Heart right ventricle (tissue), 16 donors: Measurements from ENCODE around the gene DUSP3. TPM values are rescaled to one million over a fixed set of nuclear protein-coding genes. Genes with fewer than 3 reads are reported as not detected.
"Not testable (repeated sequence)": the region's sequence is repeated elsewhere in the genome, so short reads cannot be mapped to it uniquely, and the experiment has no call there.

Source experiments
- ATAC-seq, 8 donors: fragments of 200-7000 bp; cut with Tn5 transposase; one replicate each; pipeline ENCODE4 v1.9.1; 2020; ENCODE audit warnings: mild to moderate bottlenecking in 8 of 8, moderate library complexity in 8 of 8, moderate number of reproducible peaks in 1 of 8
- DNase-seq, 2 donors: peaks; one replicate each; pipeline ENCODE4 v3.0.0-alpha.2; 2020
- H3K27ac ChIP-seq, 10 donors: fragments of 200-600 bp; sonication (generic) in 2 of 10; one replicate each; pipeline versions ENCODE4 v1.5.0 to v1.8.0; 2020 to 2022; ENCODE audit warnings: mild to moderate bottlenecking in 3 of 10
- H3K27me3 ChIP-seq, 7 donors: fragments of 200-600 bp; one replicate each; pipeline ENCODE4 v1.8.0; 2021 to 2022; ENCODE audit warnings: mild to moderate bottlenecking in 2 of 7
- H3K36me3 ChIP-seq, 9 donors: fragments of 200-600 bp; sonication (generic) in 1 of 9; one replicate each; pipeline versions ENCODE4 v1.5.0 to v1.8.0; 2020 to 2022; ENCODE audit warnings: mild to moderate bottlenecking in 2 of 9
- H3K4me1 ChIP-seq, 9 donors: fragments of 200-600 bp; sonication (generic) in 1 of 9; one replicate each; pipeline versions ENCODE4 v1.5.0 to v1.8.0; 2020 to 2022; ENCODE audit warnings: mild to moderate bottlenecking in 4 of 9
- H3K4me3 ChIP-seq, 10 donors: fragments of 200-600 bp; sonication (generic) in 2 of 10; one replicate each; pipeline versions ENCODE4 v1.5.0 to v1.8.0; 2020 to 2022; ENCODE audit warnings: mild to moderate bottlenecking in 7 of 10, moderate library complexity in 2 of 10
- H3K9me3 ChIP-seq, 11 donors: fragments of 200-600 bp in 10 of 11; sonication (generic) in 2 of 11; one replicate each; pipeline versions ENCODE4 v1.5.0 to v1.8.0; 2013 to 2022; ENCODE audit warnings: mild to moderate bottlenecking in 2 of 11, control low read depth in 1 of 11, moderate library complexity in 1 of 11
- WGBS, 2 donors: extraction: QIAGEN DNeasy Blood & Tissue Kit; methylation state at CpG; one replicate each; pipeline ENCODE4 v1.1.7; 2013; ENCODE audit warnings: inconsistent platforms in 1 of 2; 5-methylcytosine and 5-hydroxymethylcytosine counted together
- intact Hi-C, 10 donors: fragments of 100-400 bp; cut with DNase I; formaldehyde crosslinking; loops; one replicate each; pipeline versions ENCODE4 v1.11.1 to v1.14.2; 2022
- polyA plus RNA-seq, 2 donors: library from polyadenylated mRNA; stranded (reverse); fragments of 200-250 nt; gene quantifications; one replicate each; pipeline ENCODE4 v1.2.3, GENCODE V29; 2013
- total RNA-seq, 10 donors: library from RNA; stranded (reverse); fragmentation: NEBNext Ultra II Directional in 3 of 10; extraction: Animal tissue kit (Norgen Biotek cat#: 25700) in 3 of 10; gene quantifications; one replicate each; pipeline versions ENCODE4 v1.2.1 to v1.2.4, GENCODE V29; 2021 to 2023
- TF ChIP-seq, protein P1 (sequence below), 9 donors: fragments of 200-600 bp; sonication (generic) in 2 of 9; IDR thresholded peaks; one replicate each; pipeline versions ENCODE4 v1.5.0 to v1.8.0; 2021 to 2022; ENCODE audit warnings: antibody characterized with exemption in 9 of 9, mild to moderate bottlenecking in 5 of 9, moderate library complexity in 1 of 9
- donor health status: Arrhythmogenic right ventricular cardiomyopathy.
- donor health status: ischemic (EF 13 %, LVEDD 7.1; RV severe dilation, severe dysfunction).
- donor health status: healthy with polysubstance abuse.
- donor health status: DM: no; HTN: yes; CAD: no.
- donor health status: DM: no; HTN: no; CAD: no.
- donor health status: ischemic (EF 25% LVEDD 6.9; RV normal size, moderate dysfunction).
- donor health status: ischemic (EF 25% LVEDD 5.7; RV mildly dilated, moderate dysfunction).
- donor health status: healthy.
- donor health status: DM: yes; HTN: yes; CAD: no.
- donor health status: Ischemic cardiomyopathy.
- donor health status: ischemic (EF 35%, LVEDD 5.7; RV mildly dilated, moderate dysfunction).
- donor health status: nonischemic (EF 11% LVEDD 7.7; RV severe dilation, severe dysfunction).
- donor health status: DM: yes; HTN: yes; CAD: no.
- donor health status: PGD.
- donor health status: ischemic (EF 29% LVEDD 5.4; RV normal size, mild dysfunction).
- donor health status: nonischemic (EF 23%, LVEDD 6.1; RV moderate dilation, normal function).

DUSP3 gene
- total and polyA plus RNA-seq, 12 donors, result 119 to 371 (median 297) TPM

DNA sequence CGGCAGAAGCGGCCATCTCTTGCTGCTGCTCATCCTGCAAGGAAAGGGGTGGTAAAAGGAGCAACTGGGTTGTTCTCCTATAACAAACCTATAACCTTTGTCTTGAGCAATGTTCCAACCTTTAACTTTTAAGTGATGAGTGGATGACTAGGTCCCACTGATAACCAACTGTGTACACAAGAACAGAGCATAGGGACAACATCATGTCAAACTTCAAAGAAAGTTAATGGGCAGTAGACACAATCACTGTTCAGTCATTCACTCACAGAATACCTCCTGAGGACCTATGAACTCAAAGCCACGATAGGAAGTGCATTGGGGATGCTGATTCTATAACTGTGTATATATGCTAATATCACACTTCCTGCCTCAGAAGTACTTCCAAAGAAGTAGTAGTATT lies 23.1 kb upstream of the DUSP3 start:
- H3K27me3 ChIP-seq, result no peaks in the 10 kb centered on the region
- intact Hi-C loops, result no loop called here
- TF ChIP-seq, protein P1, sequence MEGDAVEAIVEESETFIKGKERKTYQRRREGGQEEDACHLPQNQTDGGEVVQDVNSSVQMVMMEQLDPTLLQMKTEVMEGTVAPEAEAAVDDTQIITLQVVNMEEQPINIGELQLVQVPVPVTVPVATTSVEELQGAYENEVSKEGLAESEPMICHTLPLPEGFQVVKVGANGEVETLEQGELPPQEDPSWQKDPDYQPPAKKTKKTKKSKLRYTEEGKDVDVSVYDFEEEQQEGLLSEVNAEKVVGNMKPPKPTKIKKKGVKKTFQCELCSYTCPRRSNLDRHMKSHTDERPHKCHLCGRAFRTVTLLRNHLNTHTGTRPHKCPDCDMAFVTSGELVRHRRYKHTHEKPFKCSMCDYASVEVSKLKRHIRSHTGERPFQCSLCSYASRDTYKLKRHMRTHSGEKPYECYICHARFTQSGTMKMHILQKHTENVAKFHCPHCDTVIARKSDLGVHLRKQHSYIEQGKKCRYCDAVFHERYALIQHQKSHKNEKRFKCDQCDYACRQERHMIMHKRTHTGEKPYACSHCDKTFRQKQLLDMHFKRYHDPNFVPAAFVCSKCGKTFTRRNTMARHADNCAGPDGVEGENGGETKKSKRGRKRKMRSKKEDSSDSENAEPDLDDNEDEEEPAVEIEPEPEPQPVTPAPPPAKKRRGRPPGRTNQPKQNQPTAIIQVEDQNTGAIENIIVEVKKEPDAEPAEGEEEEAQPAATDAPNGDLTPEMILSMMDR (IDR thresholded peaks at IDR 0.05), result no peak
- DNase-seq (no peak), ATAC-seq (peak in 2 of 8 donors; percentile 11 to 18)
- peaks cover 0 to 60% (median 0%) of the 10 kb centered on the region in 9 donors for H3K36me3 ChIP-seq
- H3K27ac ChIP-seq, result no peak overlapping the region
- H3K9me3 ChIP-seq, result no peaks in the 10 kb centered on the region
- H3K4me1 ChIP-seq, result no peaks in the 10 kb centered on the region
- 83 to 86% methylated on average over 3 of the region's 3 CpGs for WGBS, 2 donors
- no peak overlapping the region for H3K4me3 ChIP-seq

- intact Hi-C loops, result no loop called here
- peaks cover 0 to 48% (median 0%) of the 10 kb centered on the region in 9 donors for H3K36me3 ChIP-seq
- DNase-seq, result no peak
- H3K9me3 ChIP-seq, result no peaks in the 10 kb centered on the region
- no peak overlapping the region for H3K27ac ChIP-seq
- no peaks in the 10 kb centered on the region for H3K4me1 ChIP-seq
- peak in 2 of 8 donors; percentile 9 to 23 for ATAC-seq
- TF ChIP-seq, protein P1 (IDR thresholded peaks at IDR 0.05), result no peak
- H3K4me3 ChIP-seq, result no peak overlapping the region
- no peaks in the 10 kb centered on the region for H3K27me3 ChIP-seq
- 94 to 98% methylated on average over 3 of the region's 3 CpGs for WGBS, 2 donors
Observed at GRCh38 chr17:43800736-43801135, 22.0 kb upstream of the DUSP3 start.

GRCh38 chr17:43799047-43799446 lies 20.3 kb upstream of the DUSP3 start:
- no peak overlapping the region for H3K4me3 ChIP-seq
- TF ChIP-seq, protein P1 (IDR thresholded peaks at IDR 0.05), result no peak
- 81 to 83% methylated on average over 2 of the region's 2 CpGs for WGBS, 2 donors
- no peaks in the 10 kb centered on the region for H3K4me1 ChIP-seq
- no peaks in the 10 kb centered on the region for H3K9me3 ChIP-seq
- peaks cover 0 to 34% (median 0%) of the 10 kb centered on the region in 9 donors for H3K36me3 ChIP-seq
- intact Hi-C loops, result no loop called here
- no peak overlapping the region for H3K27ac ChIP-seq
- ATAC-seq (peak in 3 of 8 donors; percentile 40 to 50 (median 42)), DNase-seq (no peak)
- no peaks in the 10 kb centered on the region for H3K27me3 ChIP-seq

DNA sequence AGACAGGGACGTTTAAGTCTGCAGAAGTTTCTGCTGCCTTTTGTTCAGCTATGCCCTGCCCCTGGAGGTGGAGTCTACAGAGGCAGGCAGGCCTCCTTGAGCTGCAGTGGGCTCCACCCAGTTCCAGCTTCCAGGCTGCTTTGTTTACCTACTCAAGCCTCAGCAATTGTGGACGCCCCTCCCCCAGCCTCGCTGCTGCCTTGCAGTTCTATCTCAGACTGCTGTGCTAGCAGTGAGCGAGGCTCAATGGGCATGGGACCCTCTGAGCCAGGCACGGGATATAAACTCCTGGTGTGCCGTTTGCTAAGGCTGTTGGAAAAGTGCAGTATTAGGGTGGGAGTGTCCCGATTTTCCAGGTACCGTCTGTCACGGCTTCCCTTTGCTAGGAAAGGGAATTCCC lies 19.2 kb upstream of the DUSP3 start:
- peaks cover 0 to 27% (median 0%) of the 10 kb centered on the region in 9 donors for H3K36me3 ChIP-seq
- 78 to 90% methylated on average over 8 to 9 of the region's 9 CpGs for WGBS, 2 donors
- H3K4me1 ChIP-seq, H3K4me3 ChIP-seq, H3K27me3 ChIP-seq, H3K9me3 ChIP-seq, ATAC-seq, H3K27ac ChIP-seq, intact Hi-C loops, DNase-seq: not testable (repeated sequence)

DNA sequence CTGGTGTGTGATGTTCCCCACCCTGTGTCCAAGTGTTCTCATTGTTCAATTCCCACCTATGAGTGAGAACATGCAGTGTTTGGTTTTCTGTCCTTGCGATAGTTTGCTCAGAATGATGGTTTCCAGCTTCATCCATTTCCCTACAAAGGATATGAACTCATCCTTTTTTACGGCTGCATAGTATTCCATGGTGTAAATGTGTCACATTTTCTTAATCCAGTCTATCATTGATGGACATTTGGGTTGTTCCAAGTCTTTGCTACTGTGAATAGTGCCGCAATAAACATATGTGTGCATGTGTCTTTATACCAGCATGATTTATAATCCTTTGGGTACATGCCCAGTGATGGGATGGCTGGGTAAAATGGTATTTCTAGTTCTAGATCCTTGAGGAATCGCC lies 13.9 kb upstream of the DUSP3 start:
- WGBS, 2 donors, result 94 to 95% methylated on average over 4 of the region's 4 CpGs
- not testable (repeated sequence) for DNase-seq

More for the DNA sequence above, 13.9 kb upstream of the DUSP3 start:
- H3K27me3 ChIP-seq, H3K4me1 ChIP-seq, H3K9me3 ChIP-seq, H3K4me3 ChIP-seq, intact Hi-C loops, ATAC-seq, H3K36me3 ChIP-seq, H3K27ac ChIP-seq: not testable (repeated sequence)
